GM23338 (cell line): ENCODE results near the gene SORT1. TPM values are rescaled to one million over a fixed set of nuclear protein-coding genes. Genes with fewer than 3 reads are reported as not detected.

Source experiments
- ATAC-seq: fragments of 200-7000 bp; cut with Tn5 transposase; 3 replicates; pipeline ENCODE4 v1.9.1; 2020
- DNase-seq: peaks from one replicate; pipeline ENCODE4 v3.0.0-alpha.2; 2015; ENCODE audit warnings: low spot score
- H2AFZ ChIP-seq: fragments of 200-600 bp; sonication (generic); 2 replicates; pipeline ENCODE4 v1.8.0; 2016; ENCODE audit warnings: antibody characterized with exemption, mild to moderate bottlenecking, moderate library complexity
- H3F3A ChIP-seq: fragments of 200-600 bp; sonication (generic); replicated peaks from 2 replicates; pipeline ENCODE4 v1.8.0; 2017; ENCODE audit warnings: antibody characterized with exemption, mixed run types, low read depth
- H3K27ac ChIP-seq: fragments of 200-600 bp; sonication (generic); 2 replicates; pipeline ENCODE4 v1.6.1; 2016; ENCODE audit warnings: low read depth
- H3K27me3 ChIP-seq: fragments of 200-600 bp; sonication (generic); 2 replicates; pipeline ENCODE4 v1.8.0; 2016; ENCODE audit warnings: mild to moderate bottlenecking, mixed run types, moderate library complexity; ENCODE audit not compliant: insufficient read depth
- H3K36me3 ChIP-seq: fragments of 200-600 bp; sonication (generic); 2 replicates; pipeline ENCODE4 v1.8.0; 2016; ENCODE audit warnings: mild to moderate bottlenecking; ENCODE audit not compliant: insufficient read depth
- H3K4me1 ChIP-seq: fragments of 200-600 bp; sonication (generic); 2 replicates; pipeline ENCODE4 v1.8.0; 2016; ENCODE audit warnings: mild to moderate bottlenecking, moderate library complexity; ENCODE audit not compliant: insufficient read depth
- H3K4me2 ChIP-seq: fragments of 200-600 bp; sonication (generic); 2 replicates; pipeline ENCODE4 v1.7.1; 2017; ENCODE audit warnings: mixed run types
- H3K4me3 ChIP-seq: fragments of 200-600 bp; sonication (generic); 2 replicates; pipeline ENCODE4 v1.6.1; 2016; ENCODE audit warnings: mixed run types
- H3K79me2 ChIP-seq: fragments of 200-600 bp; sonication (generic); replicated peaks from 2 replicates; pipeline ENCODE4 v1.8.0; 2017; ENCODE audit warnings: mild to moderate bottlenecking; ENCODE audit not compliant: insufficient read depth
- H3K9me2 ChIP-seq: fragments of 200-600 bp; sonication (generic); 2 replicates; pipeline ENCODE4 v1.8.0; 2017; ENCODE audit not compliant: insufficient read depth
- H4K20me1 ChIP-seq: fragments of 200-600 bp; sonication (generic); replicated peaks from 2 replicates; pipeline ENCODE4 v1.8.0; 2017; ENCODE audit warnings: mild to moderate bottlenecking; ENCODE audit not compliant: insufficient read depth
- H3K27ac Mint-ChIP-seq: 2 replicates; pipeline ENCODE4 v1.8.0; 2020; ENCODE audit warnings: inconsistent platforms, mild to moderate bottlenecking, moderate library complexity, mixed read lengths
- H3K27me3 Mint-ChIP-seq: 3 replicates; pipeline ENCODE4 v1.8.0; 2022; ENCODE audit warnings: low read depth, mild to moderate bottlenecking, moderate library complexity, mixed read lengths, inconsistent platforms; ENCODE audit not compliant: insufficient read depth, poor library complexity
- H3K36me3 Mint-ChIP-seq: 3 replicates; pipeline ENCODE4 v1.8.0; 2021; ENCODE audit warnings: low read depth, mild to moderate bottlenecking, inconsistent platforms, moderate library complexity, mixed read lengths
- H3K4me1 Mint-ChIP-seq: 3 replicates; pipeline ENCODE4 v1.8.0; 2020; ENCODE audit warnings: mild to moderate bottlenecking, inconsistent platforms, mixed read lengths
- H3K4me3 Mint-ChIP-seq: 3 replicates; pipeline ENCODE4 v1.8.0; 2021; ENCODE audit warnings: moderate library complexity, mild to moderate bottlenecking, inconsistent platforms, mixed read lengths
- H3K9me3 Mint-ChIP-seq: 3 replicates; pipeline ENCODE4 v1.8.0; 2020; ENCODE audit warnings: moderate library complexity, mild to moderate bottlenecking, inconsistent platforms, mixed read lengths
- CREB1 ChIP-seq: fragments of 250-450 bp; sonication (Bioruptor Pico); IDR thresholded peaks from 2 replicates; pipeline ENCODE4 v1.5.0; 2020; ENCODE audit warnings: low read depth, mild to moderate bottlenecking, moderate library complexity
- EZH2 ChIP-seq: fragments of 200-600 bp; sonication (generic); IDR thresholded peaks from one replicate; pipeline ENCODE4 v1.8.0; 2017; ENCODE audit warnings: antibody characterized with exemption, mild to moderate bottlenecking, low read depth; ENCODE audit not compliant: unreplicated experiment
- EZH2phosphoT487 ChIP-seq: fragments of 200-600 bp; sonication (generic); IDR thresholded peaks from one replicate; pipeline ENCODE4 v1.8.1; 2018; ENCODE audit warnings: antibody characterized with exemption; ENCODE audit not compliant: unreplicated experiment
- JUNB ChIP-seq: IDR thresholded peaks from one replicate; pipeline ENCODE4 v1.6.1; 2016; ENCODE audit warnings: antibody characterized with exemption; ENCODE audit not compliant: unreplicated experiment
- NANOG ChIP-seq: IDR thresholded peaks from 2 replicates; pipeline ENCODE4 v1.6.1; 2016; ENCODE audit warnings: antibody characterized with exemption, borderline replicate concordance
- POLR2AphosphoS5 ChIP-seq: IDR thresholded peaks from 2 replicates; pipeline ENCODE4 v1.6.1; 2016; ENCODE audit warnings: antibody characterized with exemption, low read depth
- STAT1 ChIP-seq: IDR thresholded peaks from one replicate; pipeline ENCODE4 v1.6.1; 2016; ENCODE audit warnings: antibody characterized with exemption; ENCODE audit not compliant: unreplicated experiment
- ZNF114 ChIP-seq: fragments of 250-450 bp; sonication (Bioruptor Pico); IDR thresholded peaks from 2 replicates; pipeline ENCODE4 v1.5.0; 2020; ENCODE audit warnings: mild to moderate bottlenecking, moderate library complexity
- ZNF331 ChIP-seq: fragments of 250-450 bp; sonication (Bioruptor Pico); IDR thresholded peaks from 2 replicates; pipeline ENCODE4 v1.5.0; 2020; ENCODE audit warnings: low read depth, mild to moderate bottlenecking, moderate library complexity
- polyA plus RNA-seq: library from polyadenylated mRNA; unstranded; fragments of >200 nt; fragmentation: Nextera tagmentation; extraction: Ambion mirVana; gene quantifications from 2 replicates; pipeline ENCODE4 v1.2.1, GENCODE V29; 2016
- total RNA-seq: library from RNA; depleted of rRNA; stranded (reverse); fragments of >200 nt; shearing (Covaris generic); gene quantifications from 2 replicates; pipeline ENCODE4 v1.2.3, GENCODE V29; 2014
- TF ChIP-seq, protein P1 (sequence below): IDR thresholded peaks from 2 replicates; pipeline ENCODE4 v1.6.1; 2016; ENCODE audit warnings: antibody characterized with exemption
- TF ChIP-seq, protein P2 (sequence below): fragments of 250-450 bp; sonication (Bioruptor Pico); IDR thresholded peaks from 2 replicates; pipeline ENCODE4 v1.5.0; 2020; ENCODE audit warnings: mild to moderate bottlenecking, moderate library complexity
- TF ChIP-seq, protein P3 (sequence below): IDR thresholded peaks from one replicate; pipeline ENCODE4 v1.6.1; 2018; ENCODE audit warnings: antibody characterized with exemption; ENCODE audit not compliant: unreplicated experiment
- TF ChIP-seq, protein P4 (sequence below), 2 experiments: fragments of 200-600 bp in 1 of 2; sonication (generic) in 1 of 2; conservative IDR thresholded peaks; 2 replicates each; pipeline versions ENCODE4 v1.5.1 to v1.6.1; 2016 to 2017; ENCODE audit warnings: antibody characterized with exemption in 2 of 2, low read depth in 2 of 2, mild to moderate bottlenecking in 2 of 2, moderate library complexity in 1 of 2

Gene SORT1
- total and polyA plus RNA-seq, 2 experiments from 2014 or later: 10.9 to 55.4 TPM

DNA sequence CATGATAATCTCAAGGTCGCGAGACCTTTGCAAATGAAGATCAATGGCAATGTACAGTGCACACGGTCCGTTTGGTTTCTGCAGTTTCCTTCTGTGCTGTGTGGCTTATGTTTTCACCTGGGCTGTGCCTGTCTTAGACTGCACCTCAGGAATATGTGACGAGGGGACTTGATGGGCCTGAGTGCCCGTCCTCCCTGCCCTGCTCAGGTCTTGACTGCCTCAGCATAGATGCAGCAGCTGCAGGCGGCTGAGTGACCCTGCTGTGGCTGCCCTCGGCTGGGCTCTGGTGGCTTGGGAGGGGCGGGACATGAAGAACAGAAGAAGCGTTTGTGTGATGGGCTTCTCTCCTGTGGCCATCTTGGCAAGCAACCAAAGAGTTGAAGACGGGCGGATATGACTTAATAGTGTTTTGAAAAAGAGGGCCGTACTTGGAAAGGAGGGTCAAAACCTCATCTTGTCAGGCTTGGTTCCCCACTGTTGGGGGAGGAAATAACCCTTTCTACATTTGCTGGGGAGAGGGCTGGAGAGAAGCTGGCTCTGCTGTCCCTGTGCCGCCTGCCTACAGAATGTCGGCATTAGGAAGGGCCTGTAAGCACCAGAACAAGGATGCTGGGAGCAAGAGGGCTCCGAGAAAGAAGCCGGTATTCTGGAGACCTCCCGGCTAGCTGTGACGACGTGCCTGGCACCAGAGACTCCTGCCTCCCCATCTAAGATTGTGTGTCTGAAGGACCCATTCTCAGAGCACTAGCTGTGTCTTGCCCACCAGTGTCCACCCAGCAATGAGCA lies 98.0 kb downstream of the SORT1 start:
- Histone ChIP-seq H3K4me3 (no peak overlapping the region), H3K4me1 (no peaks in the 10 kb centered on the region), H3K27ac (no peak overlapping the region), H3K9me2 (no peaks in the 10 kb centered on the region), H3K27me3 (no peaks in the 10 kb centered on the region), H3F3A (no peaks in the 10 kb centered on the region), H2AFZ (no peak overlapping the region), H3K4me2 (no peak overlapping the region), H3K79me2 (no peaks in the 10 kb centered on the region), H4K20me1 (no peaks in the 10 kb centered on the region), H3K36me3 (no peaks in the 10 kb centered on the region)
- no peak; the same call in 2 of the 3 replicates for ATAC-seq
- TF ChIP-seq EZH2phosphoT487 (no peak), CREB1 (no peak), EZH2 (no peak), NANOG (no peak), ZNF114 (CRISPR knock-in tag) (no peak), ZNF331 (no peak), POLR2AphosphoS5 (no peak), STAT1 (no peak), JUNB (no peak)
- TF ChIP-seq, protein P1, sequence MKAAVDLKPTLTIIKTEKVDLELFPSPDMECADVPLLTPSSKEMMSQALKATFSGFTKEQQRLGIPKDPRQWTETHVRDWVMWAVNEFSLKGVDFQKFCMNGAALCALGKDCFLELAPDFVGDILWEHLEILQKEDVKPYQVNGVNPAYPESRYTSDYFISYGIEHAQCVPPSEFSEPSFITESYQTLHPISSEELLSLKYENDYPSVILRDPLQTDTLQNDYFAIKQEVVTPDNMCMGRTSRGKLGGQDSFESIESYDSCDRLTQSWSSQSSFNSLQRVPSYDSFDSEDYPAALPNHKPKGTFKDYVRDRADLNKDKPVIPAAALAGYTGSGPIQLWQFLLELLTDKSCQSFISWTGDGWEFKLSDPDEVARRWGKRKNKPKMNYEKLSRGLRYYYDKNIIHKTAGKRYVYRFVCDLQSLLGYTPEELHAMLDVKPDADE: no peak
- TF ChIP-seq, protein P2, sequence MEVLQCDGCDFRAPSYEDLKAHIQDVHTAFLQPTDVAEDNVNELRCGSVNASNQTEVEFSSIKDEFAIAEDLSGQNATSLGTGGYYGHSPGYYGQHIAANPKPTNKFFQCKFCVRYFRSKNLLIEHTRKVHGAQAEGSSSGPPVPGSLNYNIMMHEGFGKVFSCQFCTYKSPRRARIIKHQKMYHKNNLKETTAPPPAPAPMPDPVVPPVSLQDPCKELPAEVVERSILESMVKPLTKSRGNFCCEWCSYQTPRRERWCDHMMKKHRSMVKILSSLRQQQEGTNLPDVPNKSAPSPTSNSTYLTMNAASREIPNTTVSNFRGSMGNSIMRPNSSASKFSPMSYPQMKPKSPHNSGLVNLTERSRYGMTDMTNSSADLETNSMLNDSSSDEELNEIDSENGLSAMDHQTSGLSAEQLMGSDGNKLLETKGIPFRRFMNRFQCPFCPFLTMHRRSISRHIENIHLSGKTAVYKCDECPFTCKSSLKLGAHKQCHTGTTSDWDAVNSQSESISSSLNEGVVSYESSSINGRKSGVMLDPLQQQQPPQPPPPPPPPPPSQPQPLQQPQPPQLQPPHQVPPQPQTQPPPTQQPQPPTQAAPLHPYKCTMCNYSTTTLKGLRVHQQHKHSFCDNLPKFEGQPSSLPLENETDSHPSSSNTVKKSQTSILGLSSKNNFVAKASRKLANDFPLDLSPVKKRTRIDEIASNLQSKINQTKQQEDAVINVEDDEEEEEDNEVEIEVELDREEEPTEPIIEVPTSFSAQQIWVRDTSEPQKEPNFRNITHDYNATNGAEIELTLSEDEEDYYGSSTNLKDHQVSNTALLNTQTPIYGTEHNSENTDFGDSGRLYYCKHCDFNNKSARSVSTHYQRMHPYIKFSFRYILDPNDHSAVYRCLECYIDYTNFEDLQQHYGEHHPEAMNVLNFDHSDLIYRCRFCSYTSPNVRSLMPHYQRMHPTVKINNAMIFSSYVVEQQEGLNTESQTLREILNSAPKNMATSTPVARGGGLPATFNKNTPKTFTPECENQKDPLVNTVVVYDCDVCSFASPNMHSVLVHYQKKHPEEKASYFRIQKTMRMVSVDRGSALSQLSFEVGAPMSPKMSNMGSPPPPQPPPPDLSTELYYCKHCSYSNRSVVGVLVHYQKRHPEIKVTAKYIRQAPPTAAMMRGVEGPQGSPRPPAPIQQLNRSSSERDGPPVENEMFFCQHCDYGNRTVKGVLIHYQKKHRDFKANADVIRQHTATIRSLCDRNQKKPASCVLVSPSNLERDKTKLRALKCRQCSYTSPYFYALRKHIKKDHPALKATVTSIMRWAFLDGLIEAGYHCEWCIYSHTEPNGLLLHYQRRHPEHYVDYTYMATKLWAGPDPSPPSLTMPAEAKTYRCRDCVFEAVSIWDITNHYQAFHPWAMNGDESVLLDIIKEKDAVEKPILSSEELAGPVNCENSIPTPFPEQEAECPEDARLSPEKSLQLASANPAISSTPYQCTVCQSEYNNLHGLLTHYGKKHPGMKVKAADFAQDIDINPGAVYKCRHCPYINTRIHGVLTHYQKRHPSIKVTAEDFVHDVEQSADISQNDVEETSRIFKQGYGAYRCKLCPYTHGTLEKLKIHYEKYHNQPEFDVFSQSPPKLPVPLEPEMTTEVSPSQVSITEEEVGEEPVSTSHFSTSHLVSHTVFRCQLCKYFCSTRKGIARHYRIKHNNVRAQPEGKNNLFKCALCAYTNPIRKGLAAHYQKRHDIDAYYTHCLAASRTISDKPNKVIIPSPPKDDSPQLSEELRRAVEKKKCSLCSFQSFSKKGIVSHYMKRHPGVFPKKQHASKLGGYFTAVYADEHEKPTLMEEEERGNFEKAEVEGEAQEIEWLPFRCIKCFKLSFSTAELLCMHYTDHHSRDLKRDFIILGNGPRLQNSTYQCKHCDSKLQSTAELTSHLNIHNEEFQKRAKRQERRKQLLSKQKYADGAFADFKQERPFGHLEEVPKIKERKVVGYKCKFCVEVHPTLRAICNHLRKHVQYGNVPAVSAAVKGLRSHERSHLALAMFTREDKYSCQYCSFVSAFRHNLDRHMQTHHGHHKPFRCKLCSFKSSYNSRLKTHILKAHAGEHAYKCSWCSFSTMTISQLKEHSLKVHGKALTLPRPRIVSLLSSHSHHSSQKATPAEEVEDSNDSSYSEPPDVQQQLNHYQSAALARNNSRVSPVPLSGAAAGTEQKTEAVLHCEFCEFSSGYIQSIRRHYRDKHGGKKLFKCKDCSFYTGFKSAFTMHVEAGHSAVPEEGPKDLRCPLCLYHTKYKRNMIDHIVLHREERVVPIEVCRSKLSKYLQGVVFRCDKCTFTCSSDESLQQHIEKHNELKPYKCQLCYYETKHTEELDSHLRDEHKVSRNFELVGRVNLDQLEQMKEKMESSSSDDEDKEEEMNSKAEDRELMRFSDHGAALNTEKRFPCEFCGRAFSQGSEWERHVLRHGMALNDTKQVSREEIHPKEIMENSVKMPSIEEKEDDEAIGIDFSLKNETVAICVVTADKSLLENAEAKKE: no peak
- TF ChIP-seq, protein P3, sequence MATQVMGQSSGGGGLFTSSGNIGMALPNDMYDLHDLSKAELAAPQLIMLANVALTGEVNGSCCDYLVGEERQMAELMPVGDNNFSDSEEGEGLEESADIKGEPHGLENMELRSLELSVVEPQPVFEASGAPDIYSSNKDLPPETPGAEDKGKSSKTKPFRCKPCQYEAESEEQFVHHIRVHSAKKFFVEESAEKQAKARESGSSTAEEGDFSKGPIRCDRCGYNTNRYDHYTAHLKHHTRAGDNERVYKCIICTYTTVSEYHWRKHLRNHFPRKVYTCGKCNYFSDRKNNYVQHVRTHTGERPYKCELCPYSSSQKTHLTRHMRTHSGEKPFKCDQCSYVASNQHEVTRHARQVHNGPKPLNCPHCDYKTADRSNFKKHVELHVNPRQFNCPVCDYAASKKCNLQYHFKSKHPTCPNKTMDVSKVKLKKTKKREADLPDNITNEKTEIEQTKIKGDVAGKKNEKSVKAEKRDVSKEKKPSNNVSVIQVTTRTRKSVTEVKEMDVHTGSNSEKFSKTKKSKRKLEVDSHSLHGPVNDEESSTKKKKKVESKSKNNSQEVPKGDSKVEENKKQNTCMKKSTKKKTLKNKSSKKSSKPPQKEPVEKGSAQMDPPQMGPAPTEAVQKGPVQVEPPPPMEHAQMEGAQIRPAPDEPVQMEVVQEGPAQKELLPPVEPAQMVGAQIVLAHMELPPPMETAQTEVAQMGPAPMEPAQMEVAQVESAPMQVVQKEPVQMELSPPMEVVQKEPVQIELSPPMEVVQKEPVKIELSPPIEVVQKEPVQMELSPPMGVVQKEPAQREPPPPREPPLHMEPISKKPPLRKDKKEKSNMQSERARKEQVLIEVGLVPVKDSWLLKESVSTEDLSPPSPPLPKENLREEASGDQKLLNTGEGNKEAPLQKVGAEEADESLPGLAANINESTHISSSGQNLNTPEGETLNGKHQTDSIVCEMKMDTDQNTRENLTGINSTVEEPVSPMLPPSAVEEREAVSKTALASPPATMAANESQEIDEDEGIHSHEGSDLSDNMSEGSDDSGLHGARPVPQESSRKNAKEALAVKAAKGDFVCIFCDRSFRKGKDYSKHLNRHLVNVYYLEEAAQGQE: no peak
- TF ChIP-seq, protein P4, sequence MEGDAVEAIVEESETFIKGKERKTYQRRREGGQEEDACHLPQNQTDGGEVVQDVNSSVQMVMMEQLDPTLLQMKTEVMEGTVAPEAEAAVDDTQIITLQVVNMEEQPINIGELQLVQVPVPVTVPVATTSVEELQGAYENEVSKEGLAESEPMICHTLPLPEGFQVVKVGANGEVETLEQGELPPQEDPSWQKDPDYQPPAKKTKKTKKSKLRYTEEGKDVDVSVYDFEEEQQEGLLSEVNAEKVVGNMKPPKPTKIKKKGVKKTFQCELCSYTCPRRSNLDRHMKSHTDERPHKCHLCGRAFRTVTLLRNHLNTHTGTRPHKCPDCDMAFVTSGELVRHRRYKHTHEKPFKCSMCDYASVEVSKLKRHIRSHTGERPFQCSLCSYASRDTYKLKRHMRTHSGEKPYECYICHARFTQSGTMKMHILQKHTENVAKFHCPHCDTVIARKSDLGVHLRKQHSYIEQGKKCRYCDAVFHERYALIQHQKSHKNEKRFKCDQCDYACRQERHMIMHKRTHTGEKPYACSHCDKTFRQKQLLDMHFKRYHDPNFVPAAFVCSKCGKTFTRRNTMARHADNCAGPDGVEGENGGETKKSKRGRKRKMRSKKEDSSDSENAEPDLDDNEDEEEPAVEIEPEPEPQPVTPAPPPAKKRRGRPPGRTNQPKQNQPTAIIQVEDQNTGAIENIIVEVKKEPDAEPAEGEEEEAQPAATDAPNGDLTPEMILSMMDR (conservative IDR thresholded peaks at IDR 0.05; ENCODE audit: low read depth in 2 of 2): no peak
- H3K4me1 Mint-ChIP-seq: peaks cover 9% of the 10 kb centered on the region
- no peak for DNase-seq
- no peak overlapping the region for H3K27ac Mint-ChIP-seq
- peaks cover 10% of the 10 kb centered on the region for H3K27me3 Mint-ChIP-seq
- no peak overlapping the region for H3K4me3 Mint-ChIP-seq
- no peaks in the 10 kb centered on the region for H3K36me3 Mint-ChIP-seq
- H3K9me3 Mint-ChIP-seq: no peaks in the 10 kb centered on the region
